ENCODE data around the gene LIPJ.

The LIPJ gene, protein sequence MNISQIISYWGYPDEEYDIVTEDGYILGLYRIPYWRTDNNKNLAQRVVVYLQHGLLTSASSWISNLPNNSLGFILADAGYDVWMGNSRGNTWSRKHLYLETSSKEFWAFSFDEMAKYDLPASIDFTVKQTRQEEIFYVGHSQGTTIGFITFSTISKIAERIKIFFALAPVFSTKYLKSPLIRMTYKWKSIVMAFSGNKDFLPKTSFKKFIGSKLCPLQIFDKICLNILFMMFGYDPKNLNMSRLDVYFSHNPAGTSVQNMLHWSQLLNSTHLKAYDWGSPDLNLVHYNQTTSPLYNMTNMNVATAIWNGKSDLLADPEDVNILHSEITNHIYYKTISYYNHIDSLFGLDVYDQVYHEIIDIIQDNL

DNA sequence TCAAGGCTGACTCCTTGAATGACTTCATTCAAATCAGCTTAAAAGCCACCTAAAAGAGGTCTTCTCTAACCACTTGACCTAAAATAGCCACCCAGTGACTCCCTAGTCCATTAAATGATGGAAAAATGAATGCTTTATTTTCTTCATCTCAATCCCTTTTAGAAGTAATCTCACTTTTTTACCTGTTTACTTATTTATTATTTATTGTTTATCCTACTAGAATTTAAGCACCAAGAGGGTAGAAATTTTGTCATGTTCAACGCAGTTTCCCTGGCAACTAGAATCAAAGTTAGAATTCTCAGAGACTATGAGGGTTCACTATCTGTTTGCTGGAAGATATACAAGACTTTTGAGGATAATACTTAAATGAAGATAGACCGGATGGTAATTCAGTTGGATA lies at the start of gene LIPJ:
TSS of gene LIPJ (plus strand) at position 301 of the 400 bp plus-strand sequence. CDS start 3,926 bp downstream, outside the sequence.
- no peak for DNase-seq

DNA sequence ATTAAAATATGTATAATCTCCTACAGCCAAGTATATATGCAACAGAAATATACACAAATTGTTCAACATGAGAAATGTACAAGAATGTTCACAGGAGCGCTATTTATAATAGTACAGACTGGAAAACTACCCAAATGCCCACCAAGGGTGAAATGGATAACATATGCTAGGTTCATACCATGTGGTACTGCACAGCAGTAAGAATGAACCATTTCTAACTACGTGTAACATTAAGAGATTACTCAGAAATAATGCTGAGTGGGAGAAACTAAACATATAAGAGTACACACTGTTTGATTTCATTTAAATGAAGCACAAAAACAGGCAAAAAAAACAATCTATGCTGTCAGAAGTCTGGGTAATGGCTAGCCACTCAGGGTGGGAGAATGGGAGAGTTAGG lies 49.2 kb upstream of the LIPJ start:
- DNase-seq, result no peak

GRCh38 chr10:88538048-88538447 lies 48.5 kb upstream of the LIPJ start:
- DNase-seq, result no peak

GRCh38 chr10:88540351-88540750 lies 46.2 kb upstream of the LIPJ start:
- no peak for DNase-seq

- DNase-seq, result no peak
Measured at GRCh38 chr10:88541116-88541626, 45.4 kb upstream of the LIPJ start.

GRCh38 chr10:88542522-88542921 lies 44.0 kb upstream of the LIPJ start:
- DNase-seq, result no peak

DNA sequence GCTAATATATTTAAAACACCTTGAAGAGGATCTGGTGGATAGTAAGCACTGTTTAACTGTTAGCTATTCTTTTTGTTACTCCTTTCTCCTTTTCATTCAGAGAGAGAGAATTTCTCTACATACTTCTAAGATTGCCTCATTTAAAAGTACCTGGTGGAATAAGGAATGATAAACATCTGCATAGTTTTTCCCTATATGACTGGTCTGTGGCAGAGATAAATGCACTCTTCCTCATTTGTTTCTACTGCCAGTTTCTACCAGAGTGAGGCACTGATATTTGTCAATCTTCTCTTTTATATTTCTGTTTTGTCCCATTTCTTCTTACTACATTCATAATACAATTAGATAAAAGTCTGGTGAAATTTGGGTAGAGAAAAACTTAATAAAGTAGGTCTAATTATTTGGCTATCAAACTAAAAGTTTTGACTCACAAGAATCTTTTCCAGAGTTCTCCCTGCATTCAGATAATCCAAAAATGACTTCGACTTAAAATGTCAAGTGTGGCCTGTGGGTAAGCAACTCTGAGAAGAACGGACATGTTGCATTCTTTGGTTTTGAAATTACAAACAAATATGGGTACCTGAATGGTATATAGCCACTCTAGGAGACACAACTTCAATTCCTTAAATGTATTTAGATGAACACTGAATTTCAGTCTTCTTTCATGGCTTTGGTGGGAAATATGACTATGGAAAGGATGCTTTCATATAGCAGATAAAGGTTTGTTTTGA lies 42.3 kb upstream of the LIPJ start:
- DNase-seq, result no peak

DNA sequence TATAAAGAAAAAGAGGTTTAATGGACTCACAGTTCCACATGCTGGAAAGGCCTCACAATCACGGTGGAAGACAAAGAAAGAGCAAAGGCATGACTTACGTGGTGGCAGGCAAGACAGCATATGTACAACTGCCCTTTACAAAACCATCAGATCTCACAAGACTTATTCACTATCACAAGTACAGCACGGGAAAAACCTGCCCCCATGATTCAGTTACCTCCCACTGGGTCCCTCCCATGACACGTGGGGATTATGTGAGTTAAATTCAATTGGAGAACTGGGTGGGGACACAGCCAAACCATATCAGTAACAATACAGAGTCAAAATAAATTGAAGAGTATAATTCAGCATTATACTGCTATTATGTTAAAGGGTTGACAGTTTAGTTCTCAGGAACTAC lies 41.2 kb upstream of the LIPJ start:
- no peak for DNase-seq

DNA sequence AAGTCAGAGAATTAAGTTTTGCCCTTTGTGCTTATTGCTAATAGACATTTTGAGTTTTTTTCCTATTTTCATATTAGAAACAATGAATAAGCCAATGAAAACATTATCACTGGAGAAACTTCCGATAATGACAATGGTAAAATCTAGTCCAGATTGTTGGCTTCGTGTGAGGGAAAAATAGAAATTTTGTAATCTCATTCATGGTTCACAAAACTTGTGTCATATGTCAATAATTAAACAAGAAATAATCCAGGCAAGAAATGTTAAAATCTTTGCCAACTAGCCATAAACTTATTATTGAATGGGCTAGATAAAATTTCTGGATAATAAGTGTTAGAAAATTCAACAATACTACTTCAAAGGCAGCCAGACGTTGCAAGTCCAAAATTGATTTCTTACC lies 40.1 kb upstream of the LIPJ start:
- no peak for DNase-seq

GRCh38 chr10:88551246-88551645 lies 35.3 kb upstream of the LIPJ start:
- no peak for DNase-seq

DNA sequence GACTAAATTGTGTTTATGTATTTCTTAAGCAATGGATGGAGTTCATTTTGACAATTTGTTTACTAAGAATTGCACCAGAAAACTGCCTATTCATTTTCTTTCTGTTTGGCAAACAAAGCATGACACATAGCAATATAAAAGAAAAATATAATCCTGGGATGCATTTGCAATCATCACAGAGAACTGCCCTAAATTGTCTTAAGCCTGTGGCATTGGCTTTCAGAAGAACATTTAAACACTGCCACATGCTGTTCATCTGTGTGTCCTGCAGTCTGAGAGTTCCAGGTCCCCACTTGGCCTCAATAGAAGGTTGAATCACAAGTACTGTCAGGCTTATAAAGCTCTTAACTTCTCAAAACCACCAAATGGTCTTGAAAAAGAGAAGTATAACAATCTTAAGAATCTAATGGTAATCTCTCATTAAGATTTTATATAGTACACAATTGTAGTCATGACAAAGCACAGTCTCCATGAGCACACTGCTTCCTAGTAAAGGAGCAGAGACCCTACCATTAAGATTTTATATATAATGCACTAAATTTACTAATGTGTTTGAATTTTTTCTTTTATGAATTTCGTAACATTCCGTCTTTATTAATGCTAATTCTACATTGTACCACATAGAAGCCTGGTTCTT lies 33.3 kb upstream of the LIPJ start:
- no peak for DNase-seq

DNA sequence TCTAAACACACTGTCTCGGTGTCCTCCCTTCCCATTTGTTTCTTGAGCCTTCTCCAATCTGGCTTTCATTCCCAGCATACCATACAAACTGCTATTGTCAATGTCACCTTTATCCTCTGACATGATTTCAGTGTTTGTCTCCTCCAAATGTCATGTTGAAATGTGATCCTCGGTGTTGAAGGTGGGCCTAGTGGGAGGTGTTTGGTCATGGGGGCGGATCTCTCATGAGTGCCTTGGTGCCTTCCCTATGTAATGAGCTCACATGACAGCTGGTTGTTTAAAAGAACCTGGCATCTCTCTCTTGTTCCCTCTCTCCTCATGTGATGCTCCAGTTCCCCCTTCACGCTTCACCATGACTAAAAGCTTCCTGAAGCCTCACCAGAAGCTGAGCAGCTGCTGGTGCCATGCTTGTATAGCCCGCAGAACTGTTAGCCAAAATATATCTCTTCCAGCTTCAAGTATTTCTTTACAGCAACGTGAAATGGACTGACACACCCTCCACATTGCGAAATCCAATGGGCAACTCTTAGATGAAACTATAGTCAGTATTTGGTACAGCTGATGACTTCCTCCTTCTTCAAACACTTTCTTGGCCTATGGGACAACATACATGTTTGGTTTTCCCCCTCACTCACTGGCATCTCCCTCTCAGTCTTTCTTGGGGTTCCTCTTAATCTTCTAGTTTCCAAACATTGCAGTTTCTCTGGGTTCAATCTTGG lies 31.2 kb upstream of the LIPJ start:
- DNase-seq, result no peak

DNA sequence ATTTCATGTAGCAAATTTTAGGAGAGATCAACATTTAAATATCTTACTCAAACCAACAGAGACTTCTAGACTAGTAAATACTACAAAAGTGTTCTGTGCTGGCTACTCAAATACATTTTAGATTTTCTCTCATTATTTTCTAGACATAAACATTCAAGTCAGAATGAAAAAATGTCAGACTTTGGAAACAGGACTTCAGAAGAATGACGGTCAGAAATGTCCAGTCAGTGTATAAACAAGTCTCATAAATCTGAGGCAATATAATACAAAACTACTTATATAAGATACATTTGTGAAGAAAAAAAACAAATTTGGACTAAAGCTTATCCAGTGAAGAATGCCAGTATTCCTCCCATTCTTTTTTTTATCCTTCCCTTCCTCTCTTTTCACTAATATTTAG lies 29.3 kb upstream of the LIPJ start:
- no peak for DNase-seq

DNA sequence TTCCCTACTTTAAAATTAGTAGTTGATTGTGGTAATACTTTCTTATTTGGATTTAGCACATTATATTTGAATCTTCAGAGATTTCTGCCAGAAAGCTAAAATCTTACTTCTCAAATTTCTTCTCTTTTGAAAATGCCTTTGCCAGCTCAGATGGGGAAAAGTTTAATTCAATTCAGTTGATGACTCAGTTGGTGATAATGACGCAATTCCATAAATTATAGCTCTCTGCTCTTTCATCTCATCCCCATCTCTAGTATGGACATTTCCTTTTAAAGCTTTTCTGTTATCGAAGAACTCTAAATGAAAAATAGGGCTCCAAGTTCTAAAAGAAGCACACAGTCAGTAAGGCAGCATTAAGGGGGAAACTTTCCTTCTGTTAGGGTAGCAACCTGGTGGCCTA lies 28.9 kb upstream of the LIPJ start:
- DNase-seq, result no peak

GRCh38 chr10:88562152-88562551 lies 24.4 kb upstream of the LIPJ start:
- DNase-seq, result no peak

DNA sequence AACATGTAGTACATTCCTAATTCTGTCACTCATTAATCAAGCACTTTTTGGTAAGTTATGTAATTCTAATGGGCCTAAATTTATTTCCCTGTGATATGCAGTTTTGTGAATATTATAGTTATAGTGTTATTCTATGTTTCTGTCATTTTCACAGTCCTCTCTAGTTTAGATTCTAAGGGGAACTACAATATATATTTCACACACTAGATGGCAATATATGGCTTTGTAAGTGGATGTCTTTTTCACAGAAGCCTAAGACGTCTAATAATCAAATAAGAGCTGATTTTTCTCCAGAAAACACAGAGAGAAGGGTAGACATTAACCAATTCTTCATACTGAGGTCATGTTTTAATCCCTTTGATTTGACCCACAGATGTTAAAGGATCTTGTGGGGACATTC lies 21.5 kb upstream of the LIPJ start:
- DNase-seq, result no peak

DNA sequence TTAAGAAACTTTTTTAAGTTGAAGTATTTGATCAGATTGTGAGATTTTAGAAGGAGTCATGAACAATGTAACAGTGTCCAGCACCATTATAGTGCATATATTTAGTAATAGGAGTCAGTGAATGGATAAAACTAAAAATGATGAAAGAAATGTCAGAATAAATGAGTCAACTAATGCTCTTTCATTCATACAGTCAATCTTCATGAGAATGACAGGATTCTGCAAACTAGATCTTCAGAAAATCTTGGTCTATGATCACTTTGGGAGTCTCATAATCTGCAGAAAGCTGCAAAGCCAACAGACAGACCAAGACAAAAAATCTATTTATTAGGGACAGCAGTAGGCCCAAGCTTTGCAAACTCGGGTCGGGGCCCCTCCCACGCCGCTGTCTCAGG lies 4.2 kb upstream of the LIPJ start:
- DNase-seq, result no peak

DNA sequence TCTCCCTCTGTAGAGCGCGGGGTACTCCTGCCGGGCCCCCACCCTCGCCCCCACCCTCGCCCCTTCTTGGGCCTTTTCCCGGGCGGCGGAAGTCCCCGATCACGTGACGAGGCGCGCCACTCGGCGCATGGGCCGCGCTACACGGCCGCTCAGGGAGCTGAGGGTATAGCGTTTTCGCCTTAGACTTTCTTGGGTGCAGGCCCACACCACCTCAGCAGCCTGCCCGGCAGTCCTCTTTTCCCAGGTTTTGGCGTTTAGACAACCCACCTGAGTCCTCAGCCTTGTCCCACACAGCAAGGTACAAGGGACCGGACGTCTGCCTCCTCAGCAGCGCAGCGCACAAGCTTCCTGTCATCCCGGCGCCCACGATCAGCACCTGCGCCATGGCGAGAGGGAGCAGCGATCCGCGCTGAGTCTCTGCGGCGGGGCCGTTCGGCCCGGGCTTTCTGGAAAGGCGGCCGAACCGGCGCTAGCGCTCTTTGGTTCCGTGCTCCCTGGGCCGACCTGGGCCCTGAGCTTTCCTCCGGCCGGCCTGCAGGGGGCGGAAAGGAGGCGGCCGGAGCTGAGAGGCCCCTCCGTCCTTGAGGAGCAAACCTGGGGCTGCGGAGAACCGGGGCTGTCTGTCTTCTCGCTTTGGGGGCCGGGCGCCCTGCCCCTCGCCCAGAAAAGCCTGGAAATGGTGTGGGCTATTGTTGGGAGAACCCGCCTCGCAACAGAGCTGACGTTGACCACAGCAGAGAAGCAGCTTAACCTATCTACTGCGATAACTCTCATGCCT lies 3.6 kb upstream of the LIPJ start, which contains the start of gene RNLS:
TSS of gene RNLS (minus strand) at position 513 of the 778 bp plus-strand sequence.
- peak; percentile 63 for DNase-seq

GRCh38 chr10:88583584-88583957 lies 3.0 kb upstream of the LIPJ start:
- no peak for DNase-seq

DNA sequence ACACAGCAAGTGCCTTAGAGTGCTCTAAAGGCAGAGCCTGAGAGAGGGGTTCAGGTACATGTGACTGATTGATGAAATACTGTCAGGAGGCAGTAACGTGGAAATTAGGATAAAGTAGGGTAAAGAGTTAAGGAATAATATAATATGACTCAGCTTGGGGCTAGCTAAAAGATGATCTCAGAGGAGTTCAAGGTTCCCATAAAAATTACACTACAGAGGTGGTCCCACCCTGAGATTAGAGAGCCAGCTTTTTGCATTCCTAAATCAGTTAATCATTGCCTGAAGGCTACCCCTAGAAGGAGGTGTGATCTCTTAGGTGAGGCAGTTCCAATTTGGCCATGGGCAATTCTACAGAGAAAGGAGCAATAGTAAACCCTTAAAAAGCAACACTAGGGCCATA lies 5.8 kb downstream of the LIPJ start:
- no peak for DNase-seq

- DNase-seq, result no peak
Measured at GRCh38 chr10:88592906-88593305, 6.3 kb downstream of the LIPJ start.

GRCh38 chr10:88594482-88594881 lies 7.9 kb downstream of the LIPJ start:
- DNase-seq, result no peak

All from stimulated activated naive CD4-positive, alpha-beta T cell treated with Interleukin-2 at 50 U/mL for 16 hours (primary cell).